ENCODE results near the gene HSPB6.
"Not testable (repeated sequence)": the region's sequence is repeated elsewhere in the genome, so short reads cannot be mapped to it uniquely, and the experiment has no call there.

HSPB6 gene

GRCh38 chr19:35756377-35757230, at the start of gene HSPB6:
Gene HSPB6 (minus strand): TSS chr19:35757029. CDS start chr19:35757008, 21 bp downstream.
- no peak for DNase-seq

GRCh38 chr19:35806597-35806996, 49.8 kb upstream of the HSPB6 start:
- no peak for DNase-seq

- no peak for DNase-seq
Measured at GRCh38 chr19:35805526-35806102, 48.8 kb upstream of the HSPB6 start.

GRCh38 chr19:35801828-35802227, 45.0 kb upstream of the HSPB6 start:
- DNase-seq = no peak

- no peak for DNase-seq
Measured at GRCh38 chr19:35797663-35798062, 40.8 kb upstream of the HSPB6 start.

GRCh38 chr19:35796645-35797542, 40.1 kb upstream of the HSPB6 start:
- DNase-seq = no peak

GRCh38 chr19:35795564-35795963, 38.7 kb upstream of the HSPB6 start:
- not testable (repeated sequence) for DNase-seq

- DNase-seq = no peak
Measured at GRCh38 chr19:35793381-35794165, 36.7 kb upstream of the HSPB6 start.

- DNase-seq = no peak
Measured at GRCh38 chr19:35792888-35793287, 36.1 kb upstream of the HSPB6 start.

- DNase-seq = no peak
Measured at GRCh38 chr19:35792312-35792711, 35.5 kb upstream of the HSPB6 start.

GRCh38 chr19:35791814-35792279, 35.0 kb upstream of the HSPB6 start:
- DNase-seq = no peak

GRCh38 chr19:35790981-35791813, 34.4 kb upstream of the HSPB6 start:
- no peak for DNase-seq

GRCh38 chr19:35789978-35790944, 33.4 kb upstream of the HSPB6 start:
- no peak for DNase-seq

- DNase-seq = no peak
Measured at GRCh38 chr19:35789195-35789977, 32.6 kb upstream of the HSPB6 start.

- DNase-seq = no peak
Measured at GRCh38 chr19:35788205-35788960, 31.6 kb upstream of the HSPB6 start.

GRCh38 chr19:35787227-35787799, 30.5 kb upstream of the HSPB6 start:
- no peak for DNase-seq

- DNase-seq = no peak
Measured at GRCh38 chr19:35786299-35787160, 29.7 kb upstream of the HSPB6 start.

Measured in CD4-positive, alpha-beta T cell treated with Interleukin-15 for 1 hour (primary cell).